GM18502 (cell line): ENCODE data around the gene TRIP12.
A peak's percentile ranks its signal among the peaks of the same experiment; 100 is the strongest.
"Not testable (repeated sequence)": the region's sequence is repeated elsewhere in the genome, so short reads cannot be mapped to it uniquely, and the experiment has no call there.

Experiments used
- ATAC-seq: cut with Tn5 transposase; IDR thresholded peaks from one replicate; pipeline ENCODE4 v1.9.1; 2021; ENCODE audit warnings: mild to moderate bottlenecking; ENCODE audit not compliant: unreplicated experiment, poor library complexity

The TRIP12 gene

DNA sequence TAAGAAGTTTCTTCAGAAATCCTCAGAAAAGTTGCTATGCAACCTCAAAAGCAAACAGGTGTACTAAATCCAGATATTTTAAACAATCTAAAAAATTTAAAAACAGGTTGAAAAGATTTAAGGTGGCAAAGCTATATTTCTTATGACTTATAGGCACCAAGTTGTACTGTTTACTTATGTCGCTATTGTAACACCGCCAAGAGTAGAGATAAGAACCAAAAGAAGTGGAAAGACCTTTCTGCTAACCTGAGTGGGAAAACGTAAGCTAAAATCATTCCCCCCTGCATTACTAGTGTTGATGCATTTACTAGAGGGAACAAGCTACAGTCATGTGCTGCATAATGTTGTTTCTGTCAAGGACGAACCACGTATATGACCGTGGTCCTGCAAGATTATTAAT, 83.1 kb downstream of the TRIP12 start:
- no peak for ATAC-seq

GRCh38 chr2:229836847-229837246, 85.0 kb downstream of the TRIP12 start:
- no peak for ATAC-seq

GRCh38 chr2:229835596-229836283, 86.1 kb downstream of the TRIP12 start:
- no peak for ATAC-seq

DNA sequence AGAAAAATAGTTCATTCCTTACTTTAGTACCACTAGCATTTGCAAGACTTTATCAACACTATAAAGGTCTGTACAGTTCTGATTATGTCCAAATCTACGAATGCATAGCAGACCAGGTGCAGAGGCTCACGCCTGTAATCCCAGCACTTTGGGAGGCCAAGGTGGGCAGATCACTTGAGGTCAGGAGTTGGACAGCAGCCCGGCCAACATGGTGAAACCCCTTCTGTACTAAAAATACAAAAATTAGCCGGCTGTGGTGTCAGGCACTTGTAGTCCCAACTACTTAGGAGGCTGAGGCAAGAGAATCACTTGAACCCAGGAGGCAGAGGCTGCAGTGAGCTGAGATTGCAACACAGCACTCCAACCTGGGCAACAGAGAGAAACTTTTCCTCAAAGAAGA, 87.4 kb downstream of the TRIP12 start:
- ATAC-seq: not testable (repeated sequence)

DNA sequence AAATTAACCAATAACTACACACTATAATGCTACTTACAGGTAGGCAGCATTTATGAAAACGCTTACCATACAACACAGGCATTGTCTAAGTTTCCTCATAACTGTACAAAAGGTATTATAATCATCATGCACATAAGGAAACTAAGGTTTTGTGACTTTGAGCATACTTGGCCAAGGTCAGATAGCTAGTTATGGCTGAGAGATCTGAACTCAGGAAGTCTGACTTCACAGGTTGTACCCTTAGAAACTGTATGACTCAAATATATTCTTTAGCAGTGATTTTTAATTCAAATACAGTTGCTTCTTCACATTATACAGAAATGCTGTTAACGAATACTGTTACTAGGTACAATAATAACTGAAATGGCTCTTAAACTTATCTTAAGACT, 89.3 kb downstream of the TRIP12 start:
- ATAC-seq: peak; percentile 66

GRCh38 chr2:229831805-229832509, 89.9 kb downstream of the TRIP12 start:
- ATAC-seq: no peak

- ATAC-seq: no peak
Measured at GRCh38 chr2:229825476-229825875, 96.3 kb downstream of the TRIP12 start.

GRCh38 chr2:229821316-229821715, 100.5 kb downstream of the TRIP12 start:
- ATAC-seq: no peak

DNA sequence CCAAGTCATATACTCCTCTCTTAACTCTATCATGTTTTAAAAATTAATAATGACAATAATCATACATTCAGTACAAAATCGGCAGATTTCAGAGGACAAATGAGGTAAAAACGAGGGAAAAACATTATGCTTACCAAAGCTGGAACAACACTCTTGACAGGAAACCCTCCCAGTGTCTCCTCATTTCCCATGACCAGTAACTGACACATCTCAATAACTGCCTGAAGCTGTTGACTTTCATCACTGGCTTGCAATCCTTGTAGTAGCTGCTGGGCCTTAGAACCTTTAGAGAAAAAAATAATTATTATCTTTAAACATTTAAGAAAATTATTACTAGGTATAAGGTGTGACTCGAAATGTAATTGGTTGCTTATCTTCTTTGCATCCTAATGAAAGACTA, 103.6 kb downstream of the TRIP12 start:
- no peak for ATAC-seq

GRCh38 chr2:229815858-229816257, 106.0 kb downstream of the TRIP12 start:
- ATAC-seq: no peak

- no peak for ATAC-seq
Measured at GRCh38 chr2:229815342-229815741, 106.5 kb downstream of the TRIP12 start.

GRCh38 chr2:229810786-229811185, 111.0 kb downstream of the TRIP12 start:
- ATAC-seq: no peak

- no peak for ATAC-seq
Measured at GRCh38 chr2:229805559-229805958, 116.2 kb downstream of the TRIP12 start.

DNA sequence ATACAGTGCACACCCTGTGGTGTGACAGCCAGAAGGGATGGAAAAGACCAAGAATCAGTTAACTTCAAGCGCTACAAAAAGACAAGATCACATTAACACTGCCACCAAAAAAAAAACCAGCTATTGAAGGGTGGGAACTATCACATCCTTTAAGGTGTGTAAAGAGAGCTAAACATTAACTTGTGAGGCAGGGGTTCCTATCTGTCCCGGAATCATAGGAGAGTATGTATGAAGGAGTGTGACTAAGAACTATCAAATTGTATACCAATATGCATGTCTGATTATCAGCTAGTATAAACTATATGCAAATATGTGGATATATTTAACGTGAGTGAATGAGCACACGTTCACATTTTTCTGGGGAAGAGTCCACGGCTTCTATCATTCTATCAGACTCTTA, 119.0 kb downstream of the TRIP12 start:
- no peak for ATAC-seq

DNA sequence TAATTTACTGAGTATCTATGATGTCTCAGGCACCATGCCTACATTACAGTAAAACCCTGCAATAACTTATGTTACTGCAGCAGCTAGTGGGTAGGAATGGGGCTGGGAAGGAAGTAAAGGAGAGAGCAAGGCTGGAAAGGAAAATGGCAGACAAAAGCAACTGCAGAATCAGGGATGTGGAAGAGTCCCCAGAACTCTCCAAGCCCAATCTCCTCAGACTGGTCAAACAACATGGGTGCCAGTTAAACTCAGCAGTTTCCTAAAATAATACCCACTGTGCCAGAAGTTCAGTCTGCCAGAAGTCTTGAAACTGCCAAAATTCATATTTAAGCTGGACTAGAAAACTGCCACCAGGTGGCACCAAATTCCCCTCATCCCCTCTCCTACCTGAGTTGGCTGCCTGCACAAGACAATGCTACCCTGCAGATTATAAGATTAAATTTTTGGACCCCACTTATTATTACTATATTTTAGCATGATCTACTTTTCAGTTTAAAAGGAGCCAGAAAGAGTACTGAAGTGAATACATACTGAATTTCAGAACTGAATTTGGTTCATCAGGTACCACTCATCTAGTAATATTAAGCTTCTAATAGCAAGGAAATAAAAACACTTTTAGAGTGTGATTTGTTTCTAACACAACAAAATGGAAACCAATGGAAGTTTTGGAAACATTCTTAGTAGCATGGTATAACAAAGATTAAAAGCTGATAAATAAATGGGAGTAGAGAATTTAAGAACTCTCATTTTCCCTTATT, 120.6 kb downstream of the TRIP12 start:
- ATAC-seq: peak; percentile 67

- no peak for ATAC-seq
Measured at GRCh38 chr2:229798446-229799155, 123.2 kb downstream of the TRIP12 start.

DNA sequence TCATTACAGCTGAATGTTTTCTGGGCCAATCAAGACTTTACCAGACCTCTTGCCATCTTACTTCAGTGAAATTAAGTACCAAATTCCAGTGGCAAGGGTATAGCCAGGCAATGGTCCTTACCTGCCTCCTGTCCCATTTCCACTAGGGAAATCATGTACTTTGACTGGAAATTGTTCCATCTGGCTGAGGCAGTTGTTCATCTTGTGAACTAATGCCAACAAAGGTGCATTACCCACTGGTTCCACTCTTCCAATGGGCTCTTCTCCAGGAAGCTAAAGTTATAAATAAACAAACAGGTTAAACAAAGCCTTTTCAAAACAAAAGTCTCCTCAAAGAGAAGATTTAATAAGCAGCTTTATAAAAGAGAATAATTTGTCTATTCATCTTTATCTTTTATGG, 126.8 kb downstream of the TRIP12 start:
- ATAC-seq: no peak

DNA sequence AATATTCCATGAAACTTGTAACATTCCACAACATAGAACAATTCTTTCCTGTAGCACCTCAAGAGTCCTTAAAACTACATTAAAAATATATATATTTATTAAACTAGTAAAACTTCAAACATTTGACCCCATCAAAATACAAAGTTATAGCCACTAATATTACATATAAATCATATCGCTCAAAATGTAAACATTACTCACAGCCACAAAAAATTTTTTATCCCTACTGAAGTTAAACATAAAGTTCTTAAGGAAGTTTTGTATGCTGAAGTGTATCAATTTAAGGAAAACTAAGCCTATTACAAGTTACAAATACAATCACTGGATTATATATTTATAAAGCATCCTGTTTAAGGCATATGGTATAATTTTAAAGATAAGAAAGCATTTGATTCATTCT, 127.2 kb downstream of the TRIP12 start:
- no peak for ATAC-seq

- ATAC-seq: not testable (repeated sequence)
Measured at GRCh38 chr2:229786289-229786688, 135.5 kb downstream of the TRIP12 start.

- no peak for ATAC-seq
Measured at GRCh38 chr2:229784791-229785190, 137.0 kb downstream of the TRIP12 start.
